Astrocyte of the spinal cord (primary cell): ENCODE data around the gene FBN2.

Source experiments
- DNase-seq: peaks from one replicate; pipeline ENCODE4 v3.0.0; 2011; ENCODE audit warnings: low read depth, low spot score
- H3K4me3 ChIP-seq: 2 replicates; pipeline ENCODE4 v1.5.1; 2011; ENCODE audit warnings: low read depth, mild to moderate bottlenecking, low read length, moderate library complexity
- in situ Hi-C: cut with HindIII; loops from 2 replicates; pipeline ENCODE4 v1.10.0; 2017; ENCODE audit warnings: low sequenced_read_pairs
- TF ChIP-seq, protein P1 (sequence below): IDR thresholded peaks from 2 replicates; pipeline ENCODE4 v1.5.1; 2012; ENCODE audit warnings: low read depth, mild to moderate bottlenecking, low read length, inconsistent platforms

FBN2 gene

DNA sequence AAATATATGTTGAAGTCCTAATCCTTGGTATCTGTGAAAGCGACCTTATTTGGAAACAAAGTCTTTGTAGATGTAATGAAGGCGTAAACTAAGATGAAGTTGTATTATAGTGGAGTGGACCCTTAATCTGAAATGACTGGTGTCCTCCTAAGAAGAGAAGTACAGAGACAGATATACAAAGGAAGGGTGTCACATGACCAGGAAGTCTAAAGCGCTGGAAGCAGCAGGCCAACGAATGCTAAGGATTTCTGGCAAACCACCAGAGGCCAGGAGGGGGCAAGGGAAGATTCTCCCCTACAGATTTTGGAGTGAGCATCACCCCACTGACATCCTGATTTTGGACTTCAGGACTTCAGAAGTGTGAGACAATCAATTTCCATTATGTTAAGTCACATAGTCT lies 292.1 kb downstream of the FBN2 start:
- in situ Hi-C loops: no loop called here
- H3K4me3 ChIP-seq: no peak overlapping the region

DNA sequence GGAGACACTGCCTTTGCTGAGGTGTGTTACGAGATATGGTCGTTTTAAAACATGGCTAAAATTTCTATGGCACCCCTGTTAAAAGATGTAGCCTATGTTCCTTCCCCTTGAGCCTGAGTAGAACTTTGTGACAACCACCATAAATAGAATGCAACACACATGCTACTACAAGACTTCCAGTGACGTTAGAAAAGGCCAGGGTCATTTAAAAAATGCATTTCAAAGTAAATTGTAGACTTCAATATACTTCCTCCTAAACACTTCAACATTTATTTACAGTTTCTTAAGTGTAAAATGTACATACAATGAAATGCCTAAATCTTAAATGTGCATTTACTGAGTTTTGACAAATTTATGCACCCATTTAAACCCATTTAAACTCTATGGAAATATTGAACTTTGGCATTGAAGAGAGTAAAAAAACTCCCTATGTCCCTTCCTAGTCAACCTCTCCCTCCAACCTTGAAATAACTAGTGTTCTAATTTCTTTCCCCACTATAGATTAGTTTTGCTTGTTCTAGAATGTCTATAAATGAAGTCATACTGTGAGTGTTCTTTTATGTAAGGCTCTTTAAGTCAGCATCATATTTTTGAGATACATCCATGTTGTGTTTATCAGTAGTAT lies 294.0 kb downstream of the FBN2 start:
- TF ChIP-seq, protein P1, sequence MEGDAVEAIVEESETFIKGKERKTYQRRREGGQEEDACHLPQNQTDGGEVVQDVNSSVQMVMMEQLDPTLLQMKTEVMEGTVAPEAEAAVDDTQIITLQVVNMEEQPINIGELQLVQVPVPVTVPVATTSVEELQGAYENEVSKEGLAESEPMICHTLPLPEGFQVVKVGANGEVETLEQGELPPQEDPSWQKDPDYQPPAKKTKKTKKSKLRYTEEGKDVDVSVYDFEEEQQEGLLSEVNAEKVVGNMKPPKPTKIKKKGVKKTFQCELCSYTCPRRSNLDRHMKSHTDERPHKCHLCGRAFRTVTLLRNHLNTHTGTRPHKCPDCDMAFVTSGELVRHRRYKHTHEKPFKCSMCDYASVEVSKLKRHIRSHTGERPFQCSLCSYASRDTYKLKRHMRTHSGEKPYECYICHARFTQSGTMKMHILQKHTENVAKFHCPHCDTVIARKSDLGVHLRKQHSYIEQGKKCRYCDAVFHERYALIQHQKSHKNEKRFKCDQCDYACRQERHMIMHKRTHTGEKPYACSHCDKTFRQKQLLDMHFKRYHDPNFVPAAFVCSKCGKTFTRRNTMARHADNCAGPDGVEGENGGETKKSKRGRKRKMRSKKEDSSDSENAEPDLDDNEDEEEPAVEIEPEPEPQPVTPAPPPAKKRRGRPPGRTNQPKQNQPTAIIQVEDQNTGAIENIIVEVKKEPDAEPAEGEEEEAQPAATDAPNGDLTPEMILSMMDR: no peak
- DNase-seq: no peak
- H3K4me3 ChIP-seq: no peak overlapping the region
- in situ Hi-C loops: no loop called here

More for the DNA sequence above, 292.1 kb downstream of the FBN2 start:
- TF ChIP-seq, protein P1: no peak
- DNase-seq: no peak

DNA sequence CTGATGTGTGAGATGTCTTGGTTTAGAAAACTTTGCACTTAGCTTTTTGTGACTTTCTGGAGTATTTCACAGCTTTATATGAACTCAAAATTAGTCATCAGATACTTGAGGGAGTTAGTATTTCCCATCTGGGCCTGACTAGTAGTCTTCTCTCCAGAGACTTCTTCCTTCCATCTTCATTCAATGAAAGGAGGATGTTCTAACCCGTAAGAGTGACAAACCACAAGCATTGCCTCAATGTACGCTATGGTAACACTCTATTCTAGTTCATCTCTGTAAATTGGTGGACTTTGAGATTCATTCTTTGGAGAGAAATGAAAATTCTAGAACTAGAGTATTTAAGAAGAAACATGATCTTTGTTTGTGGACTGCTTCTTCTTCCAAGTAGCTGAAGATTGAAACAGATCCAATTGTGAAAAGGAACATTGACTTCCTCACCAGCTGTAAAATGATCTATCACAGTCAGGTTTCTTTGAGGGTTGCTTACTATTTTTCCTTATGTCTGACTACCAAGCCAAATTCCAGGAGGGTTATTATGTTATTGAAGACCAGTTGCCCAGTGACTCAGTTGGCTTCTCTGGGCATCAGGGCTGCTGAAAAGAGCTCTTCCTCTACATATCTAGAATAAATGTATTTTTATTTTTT lies 296.9 kb downstream of the FBN2 start:
- in situ Hi-C loops: no loop called here
- DNase-seq: peak; percentile 68
- TF ChIP-seq, protein P1: no peak
- no peak overlapping the region for H3K4me3 ChIP-seq

DNA sequence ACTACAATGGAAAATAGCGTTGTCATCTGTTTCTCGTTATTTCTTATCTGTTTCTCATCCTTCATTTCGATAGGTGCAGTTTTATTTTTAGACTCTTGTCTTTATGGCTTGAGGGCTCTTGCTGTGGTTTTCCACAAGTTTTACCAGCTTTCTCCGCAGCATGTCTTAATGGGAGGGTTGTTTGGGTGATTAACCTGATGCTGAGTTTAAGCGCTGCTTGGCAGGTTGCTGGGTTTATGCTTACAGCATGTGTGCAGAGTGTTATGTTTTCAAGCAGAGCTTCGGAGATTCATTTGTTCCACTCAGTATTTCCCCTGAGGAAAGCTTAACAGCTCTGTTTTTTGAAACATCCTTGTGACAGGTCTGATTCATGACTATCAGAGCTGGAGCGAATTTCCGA lies 300.5 kb downstream of the FBN2 start:
- no peak overlapping the region for H3K4me3 ChIP-seq
- in situ Hi-C loops: no loop called here
- DNase-seq: peak; percentile 65
- TF ChIP-seq, protein P1: no peak

DNA sequence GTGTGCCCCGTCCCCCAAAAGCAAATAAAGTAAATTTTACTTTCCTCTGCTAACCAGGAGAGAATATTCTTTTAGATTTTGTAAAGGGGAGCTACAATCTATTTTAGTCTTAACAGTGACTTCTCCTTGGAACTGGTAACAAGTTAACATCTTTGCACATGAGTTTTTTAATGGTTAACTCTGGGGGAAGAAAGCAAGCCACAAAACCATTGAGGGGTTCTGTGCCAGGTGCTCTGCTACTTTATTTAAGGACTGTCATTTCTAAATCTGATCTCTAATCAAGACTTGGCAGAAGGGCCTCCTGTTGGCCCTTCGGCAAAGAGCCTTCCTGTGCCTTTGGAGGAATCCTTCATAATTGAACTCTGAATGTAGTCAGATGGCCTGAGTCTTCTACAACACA lies 301.0 kb downstream of the FBN2 start:
- TF ChIP-seq, protein P1: no peak
- in situ Hi-C loops: no loop called here
- DNase-seq: no peak
- H3K4me3 ChIP-seq: no peak overlapping the region

DNA sequence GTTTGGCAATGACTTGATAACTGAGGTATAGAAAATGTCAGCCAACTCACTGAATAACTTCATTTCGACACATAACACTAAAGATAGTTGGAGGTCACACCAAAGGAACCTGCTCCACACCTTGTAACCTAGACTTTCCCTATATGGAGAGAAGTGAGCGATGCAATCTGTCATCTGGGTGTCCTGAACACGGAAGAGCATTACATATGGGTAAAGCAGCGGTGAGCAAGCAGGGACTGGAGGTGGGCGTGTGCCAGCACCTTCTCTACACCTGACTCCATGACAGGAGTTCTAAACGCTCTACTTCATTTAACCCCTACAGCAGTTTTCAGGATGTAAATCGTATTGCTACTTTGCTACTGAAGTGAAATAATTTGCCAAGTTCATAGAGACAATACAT lies 301.7 kb downstream of the FBN2 start:
- TF ChIP-seq, protein P1: no peak
- no peak for DNase-seq
- in situ Hi-C loops: no loop called here

More for the DNA sequence above, 301.7 kb downstream of the FBN2 start:
- H3K4me3 ChIP-seq: no peak overlapping the region
